ENCODE results near the gene CBLC.
"Not testable (repeated sequence)": the region's sequence is repeated elsewhere in the genome, so short reads cannot be mapped to it uniquely, and the experiment has no call there.

DNA sequence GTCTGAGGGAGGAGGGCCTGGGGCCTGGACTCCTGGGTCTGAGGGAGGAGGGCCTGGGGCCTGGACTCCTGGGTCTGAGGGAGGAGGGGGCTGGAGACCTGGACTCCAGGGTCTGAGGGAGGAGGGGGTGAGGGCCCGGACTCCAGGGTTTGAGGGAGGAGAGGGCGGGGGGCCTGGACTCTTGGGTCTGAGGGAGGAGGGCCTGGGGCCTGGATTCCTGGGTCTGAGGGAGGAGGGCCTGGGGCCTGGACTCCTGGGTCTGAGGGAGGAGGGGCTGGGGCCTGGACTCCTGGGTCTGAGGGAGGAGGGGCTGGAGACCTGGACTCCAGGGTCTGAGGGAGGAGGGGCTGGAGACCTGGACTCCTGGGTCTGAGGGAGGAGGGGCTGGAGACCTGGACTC, 4.0 kb downstream of the CBLC start:
- TF ChIP-seq, protein P1, sequence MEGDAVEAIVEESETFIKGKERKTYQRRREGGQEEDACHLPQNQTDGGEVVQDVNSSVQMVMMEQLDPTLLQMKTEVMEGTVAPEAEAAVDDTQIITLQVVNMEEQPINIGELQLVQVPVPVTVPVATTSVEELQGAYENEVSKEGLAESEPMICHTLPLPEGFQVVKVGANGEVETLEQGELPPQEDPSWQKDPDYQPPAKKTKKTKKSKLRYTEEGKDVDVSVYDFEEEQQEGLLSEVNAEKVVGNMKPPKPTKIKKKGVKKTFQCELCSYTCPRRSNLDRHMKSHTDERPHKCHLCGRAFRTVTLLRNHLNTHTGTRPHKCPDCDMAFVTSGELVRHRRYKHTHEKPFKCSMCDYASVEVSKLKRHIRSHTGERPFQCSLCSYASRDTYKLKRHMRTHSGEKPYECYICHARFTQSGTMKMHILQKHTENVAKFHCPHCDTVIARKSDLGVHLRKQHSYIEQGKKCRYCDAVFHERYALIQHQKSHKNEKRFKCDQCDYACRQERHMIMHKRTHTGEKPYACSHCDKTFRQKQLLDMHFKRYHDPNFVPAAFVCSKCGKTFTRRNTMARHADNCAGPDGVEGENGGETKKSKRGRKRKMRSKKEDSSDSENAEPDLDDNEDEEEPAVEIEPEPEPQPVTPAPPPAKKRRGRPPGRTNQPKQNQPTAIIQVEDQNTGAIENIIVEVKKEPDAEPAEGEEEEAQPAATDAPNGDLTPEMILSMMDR (conservative IDR thresholded peaks at IDR 0.05; ENCODE audit: low read depth, low read length), result not testable (repeated sequence)
- TF ChIP-seq, protein P2, sequence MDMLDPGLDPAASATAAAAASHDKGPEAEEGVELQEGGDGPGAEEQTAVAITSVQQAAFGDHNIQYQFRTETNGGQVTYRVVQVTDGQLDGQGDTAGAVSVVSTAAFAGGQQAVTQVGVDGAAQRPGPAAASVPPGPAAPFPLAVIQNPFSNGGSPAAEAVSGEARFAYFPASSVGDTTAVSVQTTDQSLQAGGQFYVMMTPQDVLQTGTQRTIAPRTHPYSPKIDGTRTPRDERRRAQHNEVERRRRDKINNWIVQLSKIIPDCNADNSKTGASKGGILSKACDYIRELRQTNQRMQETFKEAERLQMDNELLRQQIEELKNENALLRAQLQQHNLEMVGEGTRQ (IDR thresholded peaks at IDR 0.05; ENCODE audit: low read depth, low read length), result not testable (repeated sequence)
- TF ChIP-seq, protein P3, sequence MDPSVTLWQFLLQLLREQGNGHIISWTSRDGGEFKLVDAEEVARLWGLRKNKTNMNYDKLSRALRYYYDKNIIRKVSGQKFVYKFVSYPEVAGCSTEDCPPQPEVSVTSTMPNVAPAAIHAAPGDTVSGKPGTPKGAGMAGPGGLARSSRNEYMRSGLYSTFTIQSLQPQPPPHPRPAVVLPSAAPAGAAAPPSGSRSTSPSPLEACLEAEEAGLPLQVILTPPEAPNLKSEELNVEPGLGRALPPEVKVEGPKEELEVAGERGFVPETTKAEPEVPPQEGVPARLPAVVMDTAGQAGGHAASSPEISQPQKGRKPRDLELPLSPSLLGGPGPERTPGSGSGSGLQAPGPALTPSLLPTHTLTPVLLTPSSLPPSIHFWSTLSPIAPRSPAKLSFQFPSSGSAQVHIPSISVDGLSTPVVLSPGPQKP (IDR thresholded peaks at IDR 0.05; ENCODE audit: borderline replicate concordance, low read depth, low read length), result not testable (repeated sequence)
- not testable (repeated sequence) for TF ChIP-seq RCOR1 (IDR thresholded peaks at IDR 0.05; ENCODE audit: insufficient replicate concordance, low read length); POLR2A (IDR thresholded peaks at IDR 0.05; ENCODE audit: low read depth, low read length); BHLHE40 (IDR thresholded peaks at IDR 0.05; ENCODE audit: low read depth, low read length)

Measured in IMR-90 (cell line).